Uterus (tissue), 2 donors: ENCODE results near the gene DPM3.

Source experiments
- POLR2A ChIP-seq, 2 donors: fragments of 450-650 bp; IDR thresholded peaks; one replicate each; pipeline ENCODE4 v1.6.1; 2016; ENCODE audit warnings: antibody characterized with exemption in 2 of 2, mild to moderate bottlenecking in 1 of 2, moderate library complexity in 1 of 2
- TF ChIP-seq, protein P1 (sequence below), 4 experiments: fragments of 200-600 bp in 2 of 4; fragments of 450-650 bp in 2 of 4; sonication (generic) in 2 of 4; IDR thresholded peaks; one replicate each; pipeline ENCODE4 v1.5.1; 2016 to 2019; ENCODE audit warnings: antibody characterized with exemption in 4 of 4, mild to moderate bottlenecking in 2 of 4, moderate library complexity in 1 of 4

GRCh38 chr1:155139895-155140629 lies at the start of gene DPM3:
- TF ChIP-seq, protein P1, sequence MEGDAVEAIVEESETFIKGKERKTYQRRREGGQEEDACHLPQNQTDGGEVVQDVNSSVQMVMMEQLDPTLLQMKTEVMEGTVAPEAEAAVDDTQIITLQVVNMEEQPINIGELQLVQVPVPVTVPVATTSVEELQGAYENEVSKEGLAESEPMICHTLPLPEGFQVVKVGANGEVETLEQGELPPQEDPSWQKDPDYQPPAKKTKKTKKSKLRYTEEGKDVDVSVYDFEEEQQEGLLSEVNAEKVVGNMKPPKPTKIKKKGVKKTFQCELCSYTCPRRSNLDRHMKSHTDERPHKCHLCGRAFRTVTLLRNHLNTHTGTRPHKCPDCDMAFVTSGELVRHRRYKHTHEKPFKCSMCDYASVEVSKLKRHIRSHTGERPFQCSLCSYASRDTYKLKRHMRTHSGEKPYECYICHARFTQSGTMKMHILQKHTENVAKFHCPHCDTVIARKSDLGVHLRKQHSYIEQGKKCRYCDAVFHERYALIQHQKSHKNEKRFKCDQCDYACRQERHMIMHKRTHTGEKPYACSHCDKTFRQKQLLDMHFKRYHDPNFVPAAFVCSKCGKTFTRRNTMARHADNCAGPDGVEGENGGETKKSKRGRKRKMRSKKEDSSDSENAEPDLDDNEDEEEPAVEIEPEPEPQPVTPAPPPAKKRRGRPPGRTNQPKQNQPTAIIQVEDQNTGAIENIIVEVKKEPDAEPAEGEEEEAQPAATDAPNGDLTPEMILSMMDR (IDR thresholded peaks at IDR 0.05), result peak in 1 of 4 experiments; percentile 36
- TF ChIP-seq POLR2A (IDR thresholded peaks at IDR 0.05), result peak; percentile 52 to 71
